ENCODE data around the gene EXOSC1. TPM values are rescaled to one million over a fixed set of nuclear protein-coding genes. Genes with fewer than 3 reads are reported as not detected.
"Not testable (repeated sequence)": the region's sequence is repeated elsewhere in the genome, so short reads cannot be mapped to it uniquely, and the experiment has no call there.

Gene EXOSC1
- total RNA-seq, 1 donor from 2014 or later, result 15.8 TPM

DNA sequence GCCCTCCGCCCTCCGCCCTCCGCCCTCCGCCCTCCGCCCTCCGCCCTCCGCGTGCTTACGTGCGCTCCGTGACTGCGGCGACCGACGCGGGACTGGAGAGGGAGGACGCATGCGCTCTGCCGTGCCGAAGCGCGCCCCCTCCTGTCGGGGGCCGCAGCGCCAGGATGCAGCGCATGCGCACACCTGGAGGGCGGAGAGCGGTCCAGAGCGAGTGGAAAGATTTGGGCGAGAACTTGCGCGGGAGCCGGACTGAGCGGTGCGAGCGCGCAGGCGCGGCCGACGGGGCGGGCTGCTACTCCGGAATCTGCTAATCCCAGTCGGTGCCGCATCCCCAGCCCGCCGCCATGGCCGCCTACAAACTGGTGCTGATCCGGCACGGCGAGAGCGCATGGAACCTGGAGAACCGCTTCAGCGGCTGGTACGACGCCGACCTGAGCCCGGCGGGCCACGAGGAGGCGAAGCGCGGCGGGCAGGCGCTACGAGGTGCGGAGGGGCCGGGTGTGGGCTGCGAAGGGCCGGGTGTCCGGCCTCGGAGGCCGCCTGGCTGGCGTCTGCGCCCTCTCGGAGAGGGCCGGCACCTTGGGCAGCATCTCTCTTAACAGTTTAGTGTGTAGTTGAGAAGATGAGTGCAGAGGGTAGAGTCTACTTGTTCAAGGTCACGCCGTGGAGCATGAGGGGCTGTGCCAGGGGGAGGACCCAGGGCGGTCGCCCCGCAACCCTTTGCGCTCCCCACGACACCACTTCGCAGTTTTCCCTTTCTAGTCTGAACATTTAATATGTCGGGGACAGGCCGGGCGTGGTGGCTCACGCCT lies 19.6 kb downstream of the EXOSC1 start, which contains the start of gene PGAM1:
Gene PGAM1, plus strand, starts transcription at position 228 of the 812 bp plus-strand sequence. Its CDS starts 117 bp downstream, at position 345.
- peak; percentile 99 for DNase-seq (ENCODE audit: low spot score)
- intact Hi-C loops (cut with DNase I), result loop anchor here (2.0 kb wide), 1 partner anchor 21 kb away; the partner anchor contains the start of genes EXOSC1 and ZDHHC16

GRCh38 chr10:97423757-97424098 lies 22.1 kb downstream of the EXOSC1 start:
- intact Hi-C loops (cut with DNase I); DNase-seq (ENCODE audit: low spot score): not testable (repeated sequence)

- intact Hi-C loops (cut with DNase I), result no loop called here
- no peak for DNase-seq (ENCODE audit: low spot score)
These were observed 29.2 kb downstream of the EXOSC1 start for GRCh38 chr10:97416565-97416964.

GRCh38 chr10:97412891-97413304 lies 32.9 kb downstream of the EXOSC1 start:
- DNase-seq (ENCODE audit: low spot score), result no peak
- intact Hi-C loops (cut with DNase I), result no loop called here

GRCh38 chr10:97411406-97411805 lies 34.4 kb downstream of the EXOSC1 start:
- DNase-seq (ENCODE audit: low spot score), result no peak
- intact Hi-C loops (cut with DNase I), result no loop called here

GRCh38 chr10:97408496-97408992 lies 37.3 kb downstream of the EXOSC1 start:
- intact Hi-C loops (cut with DNase I), result loop anchor here (10.0 kb wide), 1 partner anchor 146 kb away; no protein-coding TSS in a partner anchor
- no peak for DNase-seq (ENCODE audit: low spot score)

- no peak for DNase-seq (ENCODE audit: low spot score)
- intact Hi-C loops (cut with DNase I), result loop anchor here (2.0 to 10.0 kb wide), 2 partner anchors 147 to 205 kb away; no protein-coding TSS in a partner anchor
These were observed 37.9 kb downstream of the EXOSC1 start for GRCh38 chr10:97407952-97408248.

DNA sequence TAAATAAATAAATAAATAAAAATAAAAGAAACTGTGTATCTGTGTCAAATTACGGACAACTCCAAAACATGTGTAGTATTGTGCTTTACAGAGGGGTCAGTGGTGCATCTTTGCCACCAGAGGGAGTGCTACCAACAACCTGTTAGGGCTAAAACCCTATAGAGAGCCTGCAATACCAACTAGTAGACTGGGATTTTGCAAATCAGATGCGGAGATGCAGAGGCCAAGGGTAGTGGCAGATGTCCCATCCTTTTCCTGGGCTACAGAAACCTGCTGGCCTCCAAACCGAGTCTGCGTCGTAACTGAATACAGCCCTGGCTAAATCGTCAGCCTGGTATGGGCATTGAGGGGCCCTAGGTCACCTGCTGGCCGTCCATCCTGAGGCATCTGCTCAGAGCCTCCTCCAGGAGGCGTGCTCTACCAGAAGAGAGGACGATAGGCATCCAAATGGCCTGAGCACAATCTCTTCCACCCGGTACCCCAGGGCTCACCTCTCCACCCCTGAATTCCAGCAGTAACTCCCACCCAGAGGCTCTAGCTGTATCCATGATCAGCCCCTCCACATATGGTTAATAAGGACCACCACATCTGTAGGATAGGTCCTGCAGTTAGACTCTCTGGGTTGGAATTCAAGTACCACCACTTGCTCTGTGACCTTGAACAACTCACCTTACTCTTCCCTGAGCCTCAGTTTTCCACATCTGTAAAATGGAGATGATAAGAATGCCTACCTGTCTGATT lies 38.4 kb downstream of the EXOSC1 start:
- DNase-seq (ENCODE audit: low spot score), result peak; percentile 84
- intact Hi-C loops (cut with DNase I), result loop anchor here (2.0 to 10.0 kb wide), 2 partner anchors 147 to 205 kb away; no protein-coding TSS in a partner anchor

DNA sequence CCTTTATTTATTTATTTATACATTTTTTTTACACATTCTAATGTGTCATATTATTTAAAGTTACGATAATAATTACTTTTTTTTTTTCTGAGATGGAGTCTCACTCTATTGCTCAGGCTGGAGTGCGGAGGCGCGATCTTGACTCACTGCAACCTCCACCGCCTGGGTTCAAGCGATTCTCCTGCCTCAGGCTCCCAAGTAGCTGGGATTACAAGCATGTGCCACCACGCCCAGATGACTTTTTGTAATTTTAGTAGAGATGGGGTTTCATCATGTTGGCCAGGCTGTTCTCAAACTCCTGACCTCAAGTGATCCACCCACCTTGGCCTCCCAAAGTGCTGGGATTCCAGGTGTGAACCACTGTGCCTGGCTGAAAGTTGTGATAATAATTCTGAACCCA lies 39.3 kb downstream of the EXOSC1 start:
- intact Hi-C loops (cut with DNase I), result loop anchor here (2.0 to 10.0 kb wide), 2 partner anchors 148 to 206 kb away; no protein-coding TSS in a partner anchor
- not testable (repeated sequence) for DNase-seq (ENCODE audit: low spot score)

- no peak for DNase-seq (ENCODE audit: low spot score)
- intact Hi-C loops (cut with DNase I), result loop anchor here (2.0 to 10.0 kb wide), 2 partner anchors 149 to 207 kb away; no protein-coding TSS in a partner anchor
These were observed 39.7 kb downstream of the EXOSC1 start for GRCh38 chr10:97406064-97406463.

DNA sequence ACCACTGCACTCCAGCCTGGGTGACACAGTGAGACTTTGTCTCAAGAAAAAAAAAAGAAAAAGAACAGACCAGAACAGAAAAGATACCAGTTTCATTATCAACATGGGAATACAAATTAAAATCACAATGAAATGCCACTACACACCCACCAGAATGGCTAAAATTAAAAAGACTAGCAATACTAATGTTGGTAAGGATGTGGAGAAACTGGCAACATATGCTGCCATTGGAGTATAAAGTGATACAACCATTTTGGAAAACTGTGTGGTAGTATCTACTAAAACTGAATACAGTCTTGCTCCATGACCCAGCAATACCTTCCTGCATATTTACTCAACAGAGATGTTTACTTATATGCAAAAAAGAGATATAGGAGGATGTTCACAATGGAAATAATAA lies 41.8 kb downstream of the EXOSC1 start:
- DNase-seq (ENCODE audit: low spot score), result no peak
- intact Hi-C loops (cut with DNase I), result loop anchor here (10.0 kb wide), 1 partner anchor 151 kb away; no protein-coding TSS in a partner anchor

DNA sequence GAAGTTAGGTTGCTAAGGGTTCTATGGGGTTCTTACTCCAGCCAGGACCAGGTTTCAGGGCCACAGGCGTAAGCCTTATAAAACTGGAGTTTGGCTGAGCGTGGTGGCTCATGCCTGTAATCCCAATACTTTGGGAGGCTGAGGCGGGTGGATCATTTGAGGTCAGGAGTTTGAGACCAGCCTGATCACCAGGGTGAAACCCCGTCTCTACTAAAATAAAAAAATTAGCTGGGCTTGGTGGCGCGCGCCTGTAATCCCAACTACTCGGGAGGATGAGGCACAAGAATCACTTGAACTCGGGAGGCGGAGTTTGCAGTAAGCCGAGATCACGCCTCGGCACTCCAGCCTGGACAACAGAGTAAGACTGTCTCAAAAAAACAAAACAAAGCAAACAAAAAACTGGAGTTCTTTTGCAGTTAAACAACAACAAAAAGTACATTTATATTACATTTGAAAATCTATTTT lies 44.3 kb downstream of the EXOSC1 start:
- DNase-seq (ENCODE audit: low spot score), result no peak
- intact Hi-C loops (cut with DNase I), result loop anchor here (10.0 kb wide), 1 partner anchor 153 kb away; no protein-coding TSS in a partner anchor

- intact Hi-C loops (cut with DNase I), result loop anchor here (10.0 kb wide), 1 partner anchor 154 kb away; no protein-coding TSS in a partner anchor
These were observed 44.9 kb downstream of the EXOSC1 start, which contains the start of gene RRP12 for GRCh38 chr10:97400665-97401454. TSS of gene RRP12 (minus strand) at chr10:97401340. CDS start at chr10:97401231, 109 bp downstream.

DNA sequence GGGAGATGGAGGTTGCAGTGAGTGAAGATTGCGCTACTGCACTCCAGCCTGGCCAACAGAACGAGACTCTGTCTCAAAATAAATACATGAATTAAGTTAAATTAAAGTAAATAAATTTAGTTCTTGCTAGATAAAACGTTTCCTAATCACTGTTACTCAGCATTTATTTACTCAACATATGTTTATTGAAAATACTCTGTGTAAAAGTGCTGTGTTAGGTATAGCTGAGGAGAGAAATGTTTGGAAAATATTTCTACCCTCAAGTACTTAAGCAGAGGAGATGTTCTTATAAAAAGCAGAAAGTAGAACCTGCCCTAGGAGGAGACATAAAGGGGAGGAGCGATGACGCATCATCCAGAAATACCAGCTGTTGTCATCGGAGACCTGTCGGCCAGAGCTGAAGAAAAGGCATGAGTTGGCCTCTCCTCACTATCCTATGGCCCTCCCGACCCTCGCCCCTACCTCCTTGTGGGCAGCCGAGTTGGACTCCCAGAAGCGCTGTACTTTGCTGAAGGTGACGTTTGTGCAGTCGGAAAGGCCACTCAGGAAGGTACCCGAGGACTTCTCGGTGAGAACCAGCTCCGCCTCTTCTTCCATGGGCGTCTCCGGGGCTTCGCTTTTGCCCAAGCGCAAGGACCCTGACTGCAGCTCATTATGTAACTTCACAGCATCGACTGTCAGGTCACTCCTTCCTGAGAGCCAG lies 45.8 kb downstream of the EXOSC1 start:
- intact Hi-C loops (cut with DNase I), result loop anchor here (10.0 kb wide), 1 partner anchor 155 kb away; no protein-coding TSS in a partner anchor
- no peak for DNase-seq (ENCODE audit: low spot score)

More at GRCh38 chr10:97400665-97401454, 44.9 kb downstream of the EXOSC1 start, which contains the start of gene RRP12:
- peak; percentile 92 for DNase-seq (ENCODE audit: low spot score)

- intact Hi-C loops (cut with DNase I), result no loop called here
- no peak for DNase-seq (ENCODE audit: low spot score)
These were observed 49.8 kb downstream of the EXOSC1 start for GRCh38 chr10:97396056-97396455.

GRCh38 chr10:97393034-97393573 lies 52.7 kb downstream of the EXOSC1 start:
- no peak for DNase-seq (ENCODE audit: low spot score)
- intact Hi-C loops (cut with DNase I), result no loop called here

DNA sequence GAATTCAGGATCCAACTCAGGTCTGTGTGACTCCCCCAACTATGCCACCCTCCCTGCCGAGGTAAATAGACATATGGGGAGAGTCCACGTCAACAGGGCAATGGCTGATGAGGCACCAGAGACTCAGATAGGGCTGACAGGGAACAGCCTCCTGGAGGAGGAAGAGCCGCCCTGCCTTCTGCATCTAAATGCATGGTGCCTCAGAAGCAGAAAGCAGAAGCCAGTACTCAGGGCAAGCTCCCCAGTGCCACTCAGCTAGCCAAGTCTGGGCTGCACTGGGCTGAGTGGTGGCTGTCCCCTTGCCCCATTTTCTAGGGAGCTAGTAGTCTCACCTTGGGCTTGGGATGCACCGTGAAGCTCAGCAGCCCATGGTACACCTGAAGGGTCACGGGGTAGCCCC lies 55.7 kb downstream of the EXOSC1 start:
- DNase-seq (ENCODE audit: low spot score), result no peak

DNA sequence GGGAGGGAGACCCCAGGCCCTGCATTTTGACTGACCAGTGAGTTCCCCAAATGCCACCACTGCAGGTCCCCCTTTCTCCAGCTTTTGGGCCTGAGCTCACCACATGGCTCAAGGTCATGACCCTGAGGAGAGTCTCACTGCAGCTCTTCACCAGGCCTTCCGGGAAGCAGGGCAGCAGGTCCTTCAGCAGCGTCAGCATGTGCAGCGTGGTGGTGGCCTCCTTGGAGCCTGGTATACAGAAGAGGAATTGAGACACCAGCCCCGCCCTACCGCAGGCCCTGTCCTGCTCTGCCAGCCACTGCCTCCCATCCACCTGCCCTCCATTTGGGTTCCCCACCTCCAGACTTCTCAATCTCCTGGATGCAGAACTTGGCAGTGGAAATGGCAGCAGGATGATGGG lies 57.7 kb downstream of the EXOSC1 start:
- DNase-seq (ENCODE audit: low spot score), result no peak
- intact Hi-C loops (cut with DNase I), result no loop called here

More for the DNA sequence above, 55.7 kb downstream of the EXOSC1 start:
- intact Hi-C loops (cut with DNase I), result no loop called here

All from cardiac septum (tissue), 1 donor.